ENCODE measurements around the gene TBC1D22A. TPM values are rescaled to one million over a fixed set of nuclear protein-coding genes. Genes with fewer than 3 reads are reported as not detected.
A peak's percentile ranks its signal among the peaks of the same experiment; 100 is the strongest.

The TBC1D22A gene
- total and polyA plus RNA-seq, 2 donors (not counting 3 experiments of a cell fraction or from before 2014, with no cell fraction given): 26.1 to 32.4 TPM

- H4K20me1 ChIP-seq (replicated peaks; ENCODE audit: control insufficient read depth, extremely low read depth, insufficient read depth, low read length): no peaks in the 10 kb centered on the region
- ChIA-PET POLR2A (interaction anchor here (0.9 to 1.4 kb wide), 10 partner anchors 7 to 46 kb away, joined by 3 to 10 read pairs (median 3); no protein-coding TSS in a partner anchor), CTCF (interaction anchor here (0.6 to 4.2 kb wide), 15 partner anchors 8 to 394 kb away, joined by 3 to 40 read pairs (median 5); no protein-coding TSS in a partner anchor)
- H3K4me1 ChIP-seq (ENCODE audit: control insufficient read depth, extremely low read depth, insufficient read depth, low read length): peaks cover 24% of the 10 kb centered on the region
- H3K27me3 ChIP-seq (ENCODE audit: control insufficient read depth in 2 of 2, insufficient read depth in 2 of 2, low read length in 2 of 2): no peaks in the 10 kb centered on the region
- H3K4me2 ChIP-seq (ENCODE audit: insufficient read depth, low read length): peak overlapping the region; percentile 93
- no peak for DNase-seq (ENCODE audit: low read depth, low spot score)
- intact Hi-C loops (cut with micrococcal nuclease) (loop anchor here (1.0 kb wide), 4 partner anchors 7 to 42 kb away; no protein-coding TSS in a partner anchor), dilution Hi-C loops (cut with MboI; ENCODE audit: extremely low pct_ligation_motif_present, low sequenced_read_pairs) (no loop called here)
- FAIRE-seq: no peak
- peak overlapping the region; percentile 87 for H3K27ac ChIP-seq (ENCODE audit: insufficient read depth, low read depth, low read length)
- TF ChIP-seq MAX (IDR thresholded peaks at IDR 0.05; ENCODE audit: insufficient read depth, insufficient read length): no peak
- no peak for TF ChIP-seq POLR2A (IDR thresholded peaks at IDR 0.05; ENCODE audit: low read depth, low read length)
- TF ChIP-seq, protein P1, sequence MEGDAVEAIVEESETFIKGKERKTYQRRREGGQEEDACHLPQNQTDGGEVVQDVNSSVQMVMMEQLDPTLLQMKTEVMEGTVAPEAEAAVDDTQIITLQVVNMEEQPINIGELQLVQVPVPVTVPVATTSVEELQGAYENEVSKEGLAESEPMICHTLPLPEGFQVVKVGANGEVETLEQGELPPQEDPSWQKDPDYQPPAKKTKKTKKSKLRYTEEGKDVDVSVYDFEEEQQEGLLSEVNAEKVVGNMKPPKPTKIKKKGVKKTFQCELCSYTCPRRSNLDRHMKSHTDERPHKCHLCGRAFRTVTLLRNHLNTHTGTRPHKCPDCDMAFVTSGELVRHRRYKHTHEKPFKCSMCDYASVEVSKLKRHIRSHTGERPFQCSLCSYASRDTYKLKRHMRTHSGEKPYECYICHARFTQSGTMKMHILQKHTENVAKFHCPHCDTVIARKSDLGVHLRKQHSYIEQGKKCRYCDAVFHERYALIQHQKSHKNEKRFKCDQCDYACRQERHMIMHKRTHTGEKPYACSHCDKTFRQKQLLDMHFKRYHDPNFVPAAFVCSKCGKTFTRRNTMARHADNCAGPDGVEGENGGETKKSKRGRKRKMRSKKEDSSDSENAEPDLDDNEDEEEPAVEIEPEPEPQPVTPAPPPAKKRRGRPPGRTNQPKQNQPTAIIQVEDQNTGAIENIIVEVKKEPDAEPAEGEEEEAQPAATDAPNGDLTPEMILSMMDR (IDR thresholded peaks at IDR 0.05; ENCODE audit: extremely low read depth in 1 of 2, insufficient read depth in 1 of 2, low read depth in 1 of 2, low read length in 2 of 2): no peak
- TF ChIP-seq EZH2 (IDR thresholded peaks at IDR 0.05; ENCODE audit: borderline replicate concordance, low read depth, low read length, severe bottlenecking): no peak
- no peak for TF ChIP-seq FOS (IDR thresholded peaks at IDR 0.05; ENCODE audit: borderline replicate concordance, insufficient read depth, low read length)
- TF ChIP-seq POLR2AphosphoS5 (IDR thresholded peaks at IDR 0.05; ENCODE audit: insufficient read depth, low read depth, low read length): no peak
- BruUV-seq (replicated peaks): no TSS peak
- H3K36me3 ChIP-seq (ENCODE audit: control insufficient read depth in 2 of 2, extremely low read depth in 1 of 2, insufficient read depth in 2 of 2, low read length in 2 of 2): peaks cover 0 to 2% of the 10 kb centered on the region in 2 experiments
- no peaks in the 10 kb centered on the region for H3K9me1 ChIP-seq (replicated peaks; ENCODE audit: control insufficient read depth, extremely low read depth, insufficient read depth, low read length)
- H2AFZ ChIP-seq (ENCODE audit: low read depth, low read length): peak overlapping the region; percentile 48
- H3K9ac ChIP-seq (replicated peaks; ENCODE audit: extremely low read depth, insufficient read depth, low read length): peak overlapping the region; percentile 92
- H3K9me3 ChIP-seq (replicated peaks; ENCODE audit: control insufficient read depth, insufficient read depth, low read length): no peaks in the 10 kb centered on the region
- H3K4me3 ChIP-seq (replicated peaks in 1 of 3; ENCODE audit: insufficient read depth in 1 of 3, low read depth in 1 of 3, low read length in 3 of 3): peak overlapping the region; percentile 74 to 87 (median 77)
- peaks cover 31% of the 10 kb centered on the region for H3K79me2 ChIP-seq (ENCODE audit: control insufficient read depth, insufficient read depth, low read length)
These were observed 762 bp upstream of the TBC1D22A start for GRCh38 chr22:46761539-46762237.
